Kidney glomerular epithelial cell (primary cell): ENCODE results near the gene GMFB.

Source experiments
- DNase-seq: peaks from one replicate; lab custom pipeline; 2025; lab: John Stamatoyannopoulos, UW

Gene GMFB

GRCh38 chr14:54488646-54489317, at the start of gene GMFB:
TSS of gene GMFB (minus strand) at chr14:54488980. CDS start at chr14:54488927, 53 bp downstream.
- peak; percentile 84 for DNase-seq

- DNase-seq = no peak
Measured at GRCh38 chr14:54538055-54538454, 49.3 kb upstream of the GMFB start.

GRCh38 chr14:54537651-54538050, 48.9 kb upstream of the GMFB start:
- no peak for DNase-seq

- DNase-seq = no peak
Measured at GRCh38 chr14:54535646-54536045, 46.9 kb upstream of the GMFB start.

- DNase-seq = no peak
Measured at GRCh38 chr14:54535126-54535525, 46.3 kb upstream of the GMFB start.

GRCh38 chr14:54533100-54533499, 44.3 kb upstream of the GMFB start:
- no peak for DNase-seq

- no peak for DNase-seq
Measured at GRCh38 chr14:54532111-54533012, 43.6 kb upstream of the GMFB start.

- no peak for DNase-seq
Measured at GRCh38 chr14:54529811-54530210, 41.0 kb upstream of the GMFB start.

GRCh38 chr14:54528973-54529372, 40.2 kb upstream of the GMFB start:
- no peak for DNase-seq

GRCh38 chr14:54524410-54524809, 35.6 kb upstream of the GMFB start:
- no peak for DNase-seq

GRCh38 chr14:54516709-54517108, 27.9 kb upstream of the GMFB start:
- DNase-seq = no peak

GRCh38 chr14:54515670-54516069, 26.9 kb upstream of the GMFB start:
- DNase-seq = no peak

GRCh38 chr14:54512393-54512792, 23.6 kb upstream of the GMFB start:
- no peak for DNase-seq

- DNase-seq = peak; percentile 93
Measured at GRCh38 chr14:54509546-54510501, 21.0 kb upstream of the GMFB start, which contains the start of gene CGRRF1. TSS of gene CGRRF1 (plus strand) at chr14:54509906. CDS start at chr14:54509960, 54 bp downstream.

- DNase-seq = peak; percentile 16
Measured at GRCh38 chr14:54503486-54503885, 14.7 kb upstream of the GMFB start.

GRCh38 chr14:54502602-54503001, 13.8 kb upstream of the GMFB start:
- DNase-seq = no peak

GRCh38 chr14:54501480-54501879, 12.7 kb upstream of the GMFB start:
- no peak for DNase-seq

GRCh38 chr14:54500744-54501143, 12.0 kb upstream of the GMFB start:
- no peak for DNase-seq

- no peak for DNase-seq
Measured at GRCh38 chr14:54498579-54498978, 9.8 kb upstream of the GMFB start.

GRCh38 chr14:54498095-54498531, 9.3 kb upstream of the GMFB start:
- no peak for DNase-seq

GRCh38 chr14:54497224-54497623, 8.4 kb upstream of the GMFB start:
- DNase-seq = no peak

GRCh38 chr14:54493293-54493692, 4.5 kb upstream of the GMFB start:
- DNase-seq = no peak
